GM23248 (cell line): Measurements from ENCODE around the gene YOD1.

ENCODE experiments used
- EZH2 ChIP-seq: fragments of 200-600 bp; sonication (generic); IDR thresholded peaks from 2 replicates; pipeline ENCODE4 v1.6.1; 2018; ENCODE audit warnings: antibody characterized with exemption, mild to moderate bottlenecking; ENCODE audit not compliant: insufficient read depth, poor library complexity, severe bottlenecking
- EZH2phosphoT487 ChIP-seq: fragments of 200-600 bp; sonication (generic); IDR thresholded peaks from 2 replicates; pipeline ENCODE4 v1.6.1; 2018; ENCODE audit warnings: antibody characterized with exemption, moderate library complexity, mild to moderate bottlenecking, low read depth; ENCODE audit not compliant: insufficient read depth

GRCh38 chr1:207079706-207080241, 28.8 kb upstream of the YOD1 start:
- TF ChIP-seq EZH2phosphoT487 (no peak), EZH2 (no peak)
